PC-3 (cell line): ENCODE results near the gene RASA4. TPM values are rescaled to one million over a fixed set of nuclear protein-coding genes. Genes with fewer than 3 reads are reported as not detected.
A peak's percentile ranks its signal among the peaks of the same experiment; 100 is the strongest.
"Not testable (repeated sequence)": the region's sequence is repeated elsewhere in the genome, so short reads cannot be mapped to it uniquely, and the experiment has no call there.

Experiments
- ATAC-seq: fragments of 200-7000 bp; cut with Tn5 transposase; 2 replicates; pipeline ENCODE4 v1.9.1; 2020; ENCODE audit warnings: mild to moderate bottlenecking, moderate library complexity
- BruUV-seq: library from RNA; stranded (reverse); fragments of 400-500 nt; replicated peaks from 2 replicates; lab custom pipeline; 2021; lab: Mats Ljungman, UMichigan
- CTCF ChIA-PET: fragments of 300-600 bp; sonication (Branson Sonifier 250); formaldehyde crosslinking; loops from one replicate; lab custom pipeline; 2022; ENCODE audit warnings: antibody characterized with exemption; lab: Charles Lee
- POLR2A ChIA-PET: fragments of 300-600 bp; sonication (Branson Sonifier 250); formaldehyde crosslinking; loops from one replicate; lab custom pipeline; 2022; ENCODE audit warnings: antibody characterized with exemption; ENCODE audit not compliant: unreplicated experiment; lab: Charles Lee
- DNase-seq: peaks from one replicate; pipeline ENCODE4 v3.0.0-alpha.2; 2015
- H2AFZ ChIP-seq: fragments of 300-600 bp; sonication (generic); 2 replicates; pipeline ENCODE4 v1.6.0; 2016; ENCODE audit warnings: antibody characterized with exemption, low read length
- H3F3A ChIP-seq: fragments of 300-600 bp; sonication (generic); one replicate; pipeline ENCODE4 v1.6.0; 2017; ENCODE audit warnings: antibody characterized with exemption, low read length, control low read depth, mild to moderate bottlenecking; ENCODE audit not compliant: unreplicated experiment
- H3K27ac ChIP-seq: fragments of 300-600 bp; sonication (generic); 2 replicates; pipeline ENCODE4 v1.5.1; 2016; ENCODE audit warnings: mild to moderate bottlenecking, low read length
- H3K27me3 ChIP-seq: fragments of 300-600 bp; sonication (generic); 2 replicates; pipeline ENCODE4 v1.6.1; 2016; ENCODE audit warnings: low read length, mixed read lengths
- H3K36me3 ChIP-seq: fragments of 300-600 bp; sonication (generic); 2 replicates; pipeline ENCODE4 v1.6.1; 2016; ENCODE audit warnings: low read depth, mixed run types, low read length, mixed read lengths
- H3K4me1 ChIP-seq: fragments of 300-600 bp; sonication (generic); 2 replicates; pipeline ENCODE4 v1.5.1; 2016; ENCODE audit warnings: low read length; ENCODE audit not compliant: insufficient read depth
- H3K4me2 ChIP-seq: fragments of 300-600 bp; sonication (generic); 2 replicates; pipeline ENCODE4 v1.6.0; 2016; ENCODE audit warnings: low read length
- H3K4me3 ChIP-seq: fragments of 300-600 bp; sonication (generic); 2 replicates; pipeline ENCODE4 v1.5.1; 2016; ENCODE audit warnings: mild to moderate bottlenecking, low read length, mixed read lengths
- H3K79me2 ChIP-seq: fragments of 300-600 bp; sonication (generic); 2 replicates; pipeline ENCODE4 v1.6.1; 2017; ENCODE audit warnings: low read length, mixed read lengths
- H3K9ac ChIP-seq: fragments of 300-600 bp; sonication (generic); 2 replicates; pipeline ENCODE4 v1.6.0; 2016; ENCODE audit warnings: mild to moderate bottlenecking, low read length
- H3K9me2 ChIP-seq: fragments of 300-600 bp; sonication (generic); replicated peaks from 2 replicates; pipeline ENCODE4 v1.6.1; 2016; ENCODE audit warnings: mixed run types, low read length, mixed read lengths
- H3K9me3 ChIP-seq: fragments of 300-600 bp; sonication (generic); 2 replicates; pipeline ENCODE4 v1.6.1; 2016; ENCODE audit warnings: low read length, mixed read lengths
- H4K20me1 ChIP-seq: fragments of 300-600 bp; sonication (generic); 2 replicates; pipeline ENCODE4 v1.6.1; 2016; ENCODE audit warnings: low read length, mixed read lengths
- intact Hi-C: fragments of 100-400 bp; cut with micrococcal nuclease; formaldehyde crosslinking; loops from 2 replicates; pipeline ENCODE4 v1.9.0; 2023
- total RNA-seq: library from RNA; depleted of rRNA; stranded (reverse); fragments of >200 nt; gene quantifications from 2 replicates; pipeline ENCODE4 v1.2.3, GENCODE V29; 2014

The RASA4 gene
- total RNA-seq, 1 experiment from 2014 or later = 6.7 TPM

DNA sequence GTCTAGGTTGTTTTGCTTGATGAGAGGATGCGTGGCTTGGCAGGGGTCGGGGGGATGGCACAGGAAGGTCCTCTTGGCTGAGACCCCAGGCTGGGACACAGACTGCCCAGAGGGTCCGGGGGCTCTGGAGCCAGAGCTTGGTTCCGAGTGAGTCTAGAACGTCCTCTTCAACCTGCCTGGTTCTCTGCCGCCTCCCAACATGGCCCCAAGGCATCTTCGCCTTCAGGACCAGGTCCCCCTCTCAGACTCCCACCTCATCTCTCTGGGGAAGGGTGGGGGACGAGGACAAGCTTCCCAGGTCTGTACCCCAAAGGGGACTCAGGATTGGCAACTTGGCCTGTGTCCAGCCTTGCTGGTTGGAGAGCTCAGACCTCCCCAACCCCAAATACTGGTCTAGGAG is 74.5 kb downstream of the RASA4 start:
- H4K20me1 ChIP-seq, H3K79me2 ChIP-seq, H3K9me3 ChIP-seq, H3K36me3 ChIP-seq, H2AFZ ChIP-seq, H3K4me1 ChIP-seq, DNase-seq, POLR2A ChIA-PET, BruUV-seq, H3K4me3 ChIP-seq, H3F3A ChIP-seq, H3K27me3 ChIP-seq, H3K27ac ChIP-seq, H3K4me2 ChIP-seq, ATAC-seq, CTCF ChIA-PET, H3K9ac ChIP-seq, intact Hi-C loops, H3K9me2 ChIP-seq: not testable (repeated sequence)

DNA sequence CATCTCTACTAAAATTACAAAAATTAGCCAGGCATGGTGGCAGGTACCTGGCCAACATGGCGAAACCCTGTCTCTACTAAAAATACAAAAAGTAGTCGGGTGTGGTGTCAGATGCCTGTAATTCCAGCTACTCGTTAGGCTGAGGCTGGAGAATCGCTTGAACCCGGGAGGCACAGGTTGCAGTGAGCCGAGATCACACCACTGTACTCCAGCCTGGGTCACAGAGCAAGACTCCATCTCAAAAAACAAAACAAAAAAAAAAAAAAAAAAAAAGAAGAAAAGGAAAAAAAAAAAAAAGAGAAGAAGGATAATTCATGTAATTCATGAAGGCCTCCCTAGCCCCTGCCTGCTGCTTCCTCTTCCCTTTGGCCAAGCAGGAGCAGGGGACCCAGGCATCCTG is 76.0 kb downstream of the RASA4 start:
- BruUV-seq, DNase-seq, H3K27ac ChIP-seq, H3K9me2 ChIP-seq, H3K27me3 ChIP-seq, ATAC-seq, POLR2A ChIA-PET, H2AFZ ChIP-seq, H3F3A ChIP-seq, H3K36me3 ChIP-seq, H3K4me3 ChIP-seq, H3K9me3 ChIP-seq, H4K20me1 ChIP-seq, H3K9ac ChIP-seq, CTCF ChIA-PET, intact Hi-C loops, H3K79me2 ChIP-seq, H3K4me1 ChIP-seq, H3K4me2 ChIP-seq: not testable (repeated sequence)

GRCh38 chr7:102535062-102535615 is 81.4 kb downstream of the RASA4 start:
- CTCF ChIA-PET, H3K9ac ChIP-seq, H3K79me2 ChIP-seq, H3K9me2 ChIP-seq, BruUV-seq, H3K4me3 ChIP-seq, ATAC-seq, H3K27ac ChIP-seq, H3F3A ChIP-seq, H3K9me3 ChIP-seq, intact Hi-C loops, H2AFZ ChIP-seq, H3K4me1 ChIP-seq, H3K27me3 ChIP-seq, POLR2A ChIA-PET, H3K36me3 ChIP-seq, DNase-seq, H3K4me2 ChIP-seq, H4K20me1 ChIP-seq: not testable (repeated sequence)

DNA sequence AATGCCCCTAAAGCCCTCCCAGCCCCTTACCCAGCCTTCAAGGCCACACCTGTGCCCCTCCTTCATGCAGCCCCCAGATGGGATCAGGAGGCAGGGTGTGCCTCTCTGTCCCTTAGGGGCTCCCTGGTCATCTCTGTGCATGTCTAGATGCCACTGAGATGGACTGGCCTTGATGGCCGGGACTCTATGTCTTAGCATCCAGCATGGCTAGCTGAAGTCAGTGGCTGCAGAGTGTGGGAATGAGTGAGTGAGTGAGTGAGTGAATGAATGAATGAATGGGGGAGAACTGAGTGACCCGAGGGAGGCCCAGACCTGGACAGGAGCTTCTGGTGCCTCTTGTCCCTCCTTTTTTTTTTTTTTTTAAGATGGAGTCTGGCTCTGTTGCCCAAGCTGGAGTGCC is 84.4 kb downstream of the RASA4 start:
- H3K9me2 ChIP-seq, H3K79me2 ChIP-seq, POLR2A ChIA-PET, H3K36me3 ChIP-seq, H2AFZ ChIP-seq, H4K20me1 ChIP-seq, intact Hi-C loops, H3K9me3 ChIP-seq, CTCF ChIA-PET, DNase-seq, H3K4me1 ChIP-seq, H3F3A ChIP-seq, H3K4me2 ChIP-seq, H3K27me3 ChIP-seq, BruUV-seq, H3K9ac ChIP-seq, H3K4me3 ChIP-seq, H3K27ac ChIP-seq: not testable (repeated sequence)
- ATAC-seq = peak; percentile 15; the same call in 1 of the 2 replicates

- H3K36me3 ChIP-seq, H3K9ac ChIP-seq, ATAC-seq, DNase-seq, H2AFZ ChIP-seq, BruUV-seq, H3K4me3 ChIP-seq, H4K20me1 ChIP-seq, H3K4me2 ChIP-seq, POLR2A ChIA-PET, H3K27me3 ChIP-seq, H3K27ac ChIP-seq, H3K4me1 ChIP-seq, H3K9me3 ChIP-seq, H3K79me2 ChIP-seq, H3F3A ChIP-seq, intact Hi-C loops, H3K9me2 ChIP-seq, CTCF ChIA-PET: not testable (repeated sequence)
Observed at GRCh38 chr7:102531583-102531982, 85.0 kb downstream of the RASA4 start.

DNA sequence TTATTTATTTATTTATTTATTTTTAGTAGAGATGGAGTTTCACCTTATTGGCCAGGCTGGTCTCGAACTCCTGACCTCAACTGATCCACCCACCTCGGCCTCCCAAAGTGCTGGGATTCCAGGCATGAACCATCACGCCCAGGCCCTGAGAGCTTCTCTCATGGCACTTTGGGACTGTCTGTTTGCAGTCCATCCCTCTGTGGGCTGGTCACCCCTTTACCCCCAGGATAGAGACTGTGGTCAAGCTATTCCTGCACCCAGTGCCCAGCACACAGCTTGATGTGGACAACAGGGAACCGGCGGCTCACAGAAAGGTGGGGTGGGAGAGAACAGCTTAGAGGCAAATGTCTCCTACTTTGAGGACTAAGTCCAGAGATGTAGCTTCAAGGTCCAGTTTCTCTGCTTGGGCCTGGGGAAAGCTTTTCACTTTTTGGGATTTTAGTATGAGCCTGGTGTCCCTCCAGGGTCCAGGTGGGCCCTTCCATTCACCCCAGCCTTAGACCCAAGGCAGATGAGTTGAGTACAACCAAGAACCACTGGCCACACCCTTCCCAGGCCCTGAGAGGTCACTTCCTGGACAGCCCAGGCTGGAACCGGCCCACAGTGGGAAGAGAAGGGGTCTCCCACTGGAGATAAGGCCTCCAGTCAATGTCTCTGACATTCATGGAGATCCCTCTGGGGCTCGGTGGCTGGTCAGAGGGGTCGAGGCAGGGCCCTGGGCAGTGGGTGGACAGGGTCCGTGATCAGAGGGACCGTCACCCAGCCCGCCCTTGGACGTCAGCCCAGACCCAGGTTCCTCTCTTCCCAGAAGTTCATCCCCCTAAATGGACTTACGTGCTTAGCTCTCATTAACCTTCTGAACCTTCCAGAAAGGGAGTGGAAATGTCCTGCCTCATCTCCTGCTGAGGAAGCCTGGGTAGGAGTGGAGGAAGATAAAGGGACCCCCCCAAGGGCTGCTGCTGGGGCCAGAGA is 88.4 kb downstream of the RASA4 start:
- CTCF ChIA-PET, H3F3A ChIP-seq, H3K4me2 ChIP-seq, BruUV-seq, H3K9me3 ChIP-seq, POLR2A ChIA-PET, H3K27ac ChIP-seq, H3K36me3 ChIP-seq, intact Hi-C loops, H3K79me2 ChIP-seq, H3K27me3 ChIP-seq, H3K4me1 ChIP-seq, H4K20me1 ChIP-seq, H3K4me3 ChIP-seq, H2AFZ ChIP-seq, ATAC-seq, H3K9me2 ChIP-seq, DNase-seq, H3K9ac ChIP-seq: not testable (repeated sequence)
